K562 (cell line): ENCODE measurements around the gene SMIM10. TPM values are rescaled to one million over a fixed set of nuclear protein-coding genes. Genes with fewer than 3 reads are reported as not detected.

Source experiments
- ATAC-seq: fragments of 200-7000 bp; cut with Tn5 transposase; 3 replicates; pipeline ENCODE4 v1.9.1; 2020; ENCODE audit warnings: moderate library complexity
- BruUV-seq: library from RNA; stranded (reverse); fragments of 400-500 nt; replicated peaks from 2 replicates; lab custom pipeline; 2021; lab: Mats Ljungman, UMichigan
- CTCF ChIA-PET: fragments of 300-600 bp; formaldehyde crosslinking; extraction: SDS; loops from one replicate; lab custom pipeline; 2021; ENCODE audit warnings: low intra/inter-chr PET ratio; lab: Yijun Ruan, JAX
- POLR2A ChIA-PET: fragments of 300-600, 350-650 bp; sonication (Branson Sonifier 250); formaldehyde crosslinking; extraction: SDS; loops from one replicate; lab custom pipeline; 2021; ENCODE audit warnings: antibody characterized with exemption, inconsistent platforms; lab: Yijun Ruan, JAX
- DNase-seq, 4 experiments: peaks; one replicate each; pipeline versions ENCODE4 v3.0.0 to v3.0.0-alpha.2; 2011 to 2018; ENCODE audit warnings: low spot score in 3 of 4, mixed read lengths in 3 of 4; ENCODE audit errors: extremely low read depth in 1 of 4
- FAIRE-seq: peaks from 2 replicates; lab custom pipeline; 2011; peaks lifted over from hg19 to GRCh38; lab: Jason Lieb, UNC
- H2AFZ ChIP-seq: 2 replicates; pipeline ENCODE4 v1.6.0; 2011; ENCODE audit warnings: low read depth, low read length, control low read depth, inconsistent platforms
- H3K27ac ChIP-seq: fragments of 200-600 bp; 3 replicates; pipeline ENCODE4 v1.8.0; 2011; ENCODE audit warnings: low read depth, mild to moderate bottlenecking, control low read depth, inconsistent platforms, low read length, moderate library complexity, mixed read lengths; ENCODE audit errors: extremely low read depth
- H3K27me3 ChIP-seq, 2 experiments: fragments of 300-600 bp in 1 of 2; 2 replicates in 1 of 2; 3 replicates in 1 of 2; pipeline versions ENCODE4 v1.6.0 to v1.8.0; 2011; ENCODE audit warnings: inconsistent platforms in 2 of 2, low read length in 2 of 2, mild to moderate bottlenecking in 1 of 2, mixed read lengths in 1 of 2, moderate library complexity in 1 of 2; ENCODE audit not compliant: control insufficient read depth in 2 of 2, insufficient read depth in 2 of 2
- H3K36me3 ChIP-seq: fragments of 300-600 bp; 3 replicates; pipeline ENCODE4 v1.8.0; 2011; ENCODE audit warnings: mild to moderate bottlenecking, low read length, inconsistent platforms; ENCODE audit not compliant: control insufficient read depth, insufficient read depth
- H3K4me1 ChIP-seq, 2 experiments: fragments of 200-600 bp in 1 of 2; replicated peaks in 1 of 2; 2 replicates in 1 of 2; 3 replicates in 1 of 2; pipeline versions ENCODE4 v1.5.1 to v1.8.0; 2011; ENCODE audit warnings: inconsistent platforms in 2 of 2, low read length in 2 of 2, mild to moderate bottlenecking in 1 of 2, mixed read lengths in 1 of 2, moderate library complexity in 1 of 2; ENCODE audit not compliant: control insufficient read depth in 2 of 2, insufficient read depth in 2 of 2
- H3K4me2 ChIP-seq: 2 replicates; pipeline ENCODE4 v1.6.1; 2011; ENCODE audit warnings: low read length, control low read depth, inconsistent platforms, mixed read lengths; ENCODE audit not compliant: insufficient read depth
- H3K4me3 ChIP-seq: fragments of 200-600 bp; sonication (generic), shearing (Covaris generic); 2 replicates; pipeline ENCODE4 v1.5.1; 2016; ENCODE audit warnings: control low read depth, inconsistent platforms
- H3K79me2 ChIP-seq: fragments of 200-600 bp; 3 replicates; pipeline ENCODE4 v1.8.0; 2011; ENCODE audit warnings: low read length, inconsistent platforms; ENCODE audit not compliant: control insufficient read depth, insufficient read depth
- H3K9ac ChIP-seq, 2 experiments: 2 replicates each; pipeline versions ENCODE4 v1.6.0 to v1.6.1; 2011; ENCODE audit warnings: low read depth in 2 of 2, low read length in 2 of 2, control low read depth in 1 of 2, inconsistent platforms in 1 of 2, mild to moderate bottlenecking in 1 of 2, mixed read lengths in 1 of 2; ENCODE audit not compliant: insufficient read depth in 1 of 2
- H3K9me1 ChIP-seq: one replicate; pipeline ENCODE4 v1.6.0; 2011; ENCODE audit warnings: inconsistent platforms, mild to moderate bottlenecking, low read length, moderate library complexity; ENCODE audit not compliant: control insufficient read depth, insufficient read depth
- H3K9me3 ChIP-seq: replicated peaks from 2 replicates; pipeline ENCODE4 v1.5.1; 2011; ENCODE audit warnings: low read depth, low read length, inconsistent platforms; ENCODE audit not compliant: control insufficient read depth, insufficient read depth
- H4K20me1 ChIP-seq: replicated peaks from 2 replicates; pipeline ENCODE4 v1.6.1; 2011; ENCODE audit warnings: low read length, inconsistent platforms, mixed read lengths; ENCODE audit not compliant: control insufficient read depth, insufficient read depth
- ATF4 ChIP-seq: fragments of 450-650 bp; formaldehyde crosslinking; IDR thresholded peaks from 2 replicates; pipeline ENCODE4 v1.4.0; 2022; ENCODE audit warnings: mild to moderate bottlenecking, moderate library complexity
- CBX1 ChIP-seq: sonication (generic); IDR thresholded peaks from 2 replicates; pipeline ENCODE4 v1.6.1; 2016; ENCODE audit warnings: antibody characterized with exemption, low read depth, mild to moderate bottlenecking
- CEBPB ChIP-seq: fragments of 450-650 bp; IDR thresholded peaks from 2 replicates; pipeline ENCODE4 v1.6.1; 2016; ENCODE audit warnings: missing genetic modification characterization, missing compliant biosample characterization
- CREBBP ChIP-seq: IDR thresholded peaks from one replicate; pipeline ENCODE4 v1.6.1; 2012; ENCODE audit warnings: low read depth, mild to moderate bottlenecking, control low read depth, inconsistent platforms, low read length
- CTCF ChIP-seq, 3 experiments: IDR thresholded peaks in 2 of 3; conservative IDR thresholded peaks in 1 of 3; 2 replicates each; pipeline ENCODE4 v1.5.1; 2011 to 2012; ENCODE audit warnings: low read length in 3 of 3, mild to moderate bottlenecking in 3 of 3, control low read depth in 2 of 3, improper control_type of control experiment in 1 of 3, inconsistent platforms in 1 of 3, low read depth in 1 of 3, mixed read lengths in 1 of 3, moderate library complexity in 1 of 3; ENCODE audit not compliant: insufficient read depth in 2 of 3
- FOS ChIP-seq: IDR thresholded peaks from 3 replicates; pipeline ENCODE4 v1.6.1; 2011; ENCODE audit not compliant: insufficient read length; ENCODE audit errors: extremely low read depth
- MIER1 ChIP-seq: fragments of 450-650 bp; IDR thresholded peaks from 2 replicates; pipeline ENCODE4 v1.6.1; 2016; ENCODE audit warnings: antibody characterized with exemption, mild to moderate bottlenecking, low read depth
- NCOR1 ChIP-seq: fragments of 450-650 bp; IDR thresholded peaks from 2 replicates; pipeline ENCODE4 v1.6.1; 2016; ENCODE audit warnings: mild to moderate bottlenecking, moderate library complexity
- NR0B1 ChIP-seq: fragments of 450-650 bp; IDR thresholded peaks from one replicate; pipeline ENCODE4 v1.6.1; 2018; ENCODE audit warnings: mild to moderate bottlenecking, moderate library complexity; ENCODE audit not compliant: partially characterized antibody
- RAD21 ChIP-seq, 2 experiments: fragments of 250-450 bp in 1 of 2; fragments of 450-650 bp in 1 of 2; sonication (Bioruptor Pico) in 1 of 2; formaldehyde crosslinking in 1 of 2; IDR thresholded peaks in 1 of 2; conservative IDR thresholded peaks in 1 of 2; 2 replicates each; pipeline versions ENCODE4 v1.4.0 to v1.8.0; 2020 to 2022; ENCODE audit warnings: mild to moderate bottlenecking in 2 of 2, moderate library complexity in 1 of 2
- STAT5A ChIP-seq: IDR thresholded peaks from 2 replicates; pipeline ENCODE4 v1.6.1; 2012; ENCODE audit warnings: low read length, inconsistent platforms, borderline replicate concordance
- THRA ChIP-seq: fragments of 450-650 bp; IDR thresholded peaks from 2 replicates; pipeline ENCODE4 v1.6.1; 2017; ENCODE audit warnings: mild to moderate bottlenecking, moderate library complexity
- THRB ChIP-seq: fragments of 450-650 bp; formaldehyde crosslinking; conservative IDR thresholded peaks from 2 replicates; pipeline ENCODE4 v1.4.0; 2022; ENCODE audit warnings: mild to moderate bottlenecking, missing genetic modification characterization
- ZBED1 ChIP-seq: IDR thresholded peaks from 2 replicates; pipeline ENCODE4 v1.6.1; 2014
- WGBS: fragments of 100-300 bp; shearing (Covaris generic); methylation state at CpG from one replicate; pipeline ENCODE4 v1.1.6; 2016; ENCODE audit warnings: low coverage, mixed read lengths; ENCODE audit not compliant: insufficient coverage; ENCODE audit errors: missing lambda C conversion rate; 5-methylcytosine and 5-hydroxymethylcytosine counted together
- in situ Hi-C: fragments of 300-500 bp; cut with MboI; formaldehyde crosslinking; loops from 4 replicates; pipeline ENCODE4 v1.15.0; 2018; ENCODE audit warnings: inconsistent platforms, mixed read lengths
- intact Hi-C: fragments of 100-400 bp; cut with micrococcal nuclease; formaldehyde crosslinking; loops from 2 replicates; pipeline ENCODE4 v1.14.2; 2022
- polyA plus RNA-seq, 8 experiments: library from polyadenylated mRNA; depleted of rRNA in 4 of 8; stranded (reverse) in 5 of 8; unstranded in 3 of 8; fragments of >200 nt; fragmentation: Nextera tagmentation in 2 of 8; fragmentation: Illumina TruSeq in 1 of 8; extraction: Ambion mirVana in 2 of 8; extraction: Trizol in 1 of 8; gene quantifications; 2 replicates each; pipeline versions ENCODE4 v1.2.1 to v1.2.3, GENCODE V29; 2011 to 2014; ENCODE audit warnings: inconsistent platforms in 1 of 8, missing spikeins in 1 of 8
- total RNA-seq, 7 experiments: library from RNA; depleted of rRNA in 6 of 7; stranded (reverse); fragments of >200 nt in 6 of 7; fragmentation: Illumina TruSeq in 2 of 7; extraction: Trizol in 2 of 7; gene quantifications; 2 replicates each; pipeline versions ENCODE4 v1.2.1 to v1.2.3, GENCODE V29; 2011 to 2021; ENCODE audit warnings: low replicate concordance in 1 of 7

Gene SMIM10
- total and polyA plus RNA-seq, 9 of the 15 experiments (the other 6 are each of a cell fraction or from before 2014, with no cell fraction given), result 2.1 to 25.3 (median 16.4) TPM

- no peak for TF ChIP-seq THRB (CRISPR knock-in tag)
- TF ChIP-seq NR0B1, result no peak
- TF ChIP-seq ZBED1, result no peak
- TF ChIP-seq THRA, result no peak
- no peak for TF ChIP-seq STAT5A
Measured at GRCh38 chrX:135009057-135009610, 18.3 kb downstream of the SMIM10 start (continued).

GRCh38 chrX:135009838-135010237, 19.0 kb downstream of the SMIM10 start:
- CTCF ChIA-PET, result no interaction called here
- peak; percentile 68 for ATAC-seq
- no peak overlapping the region for H3K9ac ChIP-seq
- H3K36me3 ChIP-seq, result no peaks in the 10 kb centered on the region
- BruUV-seq, result no TSS peak
- H2AFZ ChIP-seq, result no peak overlapping the region
- POLR2A ChIA-PET, result no interaction called here
- FAIRE-seq, result no peak
- no peak for DNase-seq
- no peaks in the 10 kb centered on the region for H3K9me3 ChIP-seq
- 0% methylated on average over 4 of the region's 4 CpGs for WGBS
- no peak overlapping the region for H3K27ac ChIP-seq
- H3K27me3 ChIP-seq, result peaks cover 4 to 17% of the 10 kb centered on the region in 2 experiments; a peak in 4 of 5 replicates
- in situ Hi-C loops (no loop called here), intact Hi-C loops (no loop called here)
- H3K4me3 ChIP-seq, result no peak overlapping the region
- no peaks in the 10 kb centered on the region for H3K4me1 ChIP-seq
- H3K9me1 ChIP-seq, result no peaks in the 10 kb centered on the region
- H4K20me1 ChIP-seq, result no peaks in the 10 kb centered on the region
- no peaks in the 10 kb centered on the region for H3K79me2 ChIP-seq
- H3K4me2 ChIP-seq, result no peak overlapping the region
- TF ChIP-seq ATF4 (CRISPR knock-in tag) (no peak), CTCF (IDR thresholded peaks at IDR 0.05 in 2 of 3, conservative IDR thresholded peaks at IDR 0.05 in 1 of 3; ENCODE audit: insufficient read depth in 2 of 3, low read depth in 1 of 3, low read length in 3 of 3) (peak; percentile 22 to 32 (median 22); a peak in 1 of 6 replicates), MIER1 (no peak), CBX1 (no peak), STAT5A (no peak), FOS (no peak), RAD21 (CRISPR knock-in tag; conservative IDR thresholded peaks at IDR 0.05 in 1 of 2, IDR thresholded peaks at IDR 0.05 in 1 of 2) (peak in 1 of 2 experiments; percentile 28; a peak in 2 of 4 replicates), CREBBP (no peak), NCOR1 (no peak), CEBPB (no peak)
